MM.1S (cell line): ENCODE data around the gene RYK.

Source experiments
- DNase-seq: peaks from one replicate; pipeline ENCODE4 v3.0.0-alpha.2; 2015
- H2AFZ ChIP-seq: fragments of 300-600 bp; sonication (generic); 2 replicates; pipeline ENCODE4 v1.6.0; 2016; ENCODE audit warnings: antibody characterized with exemption, low read length
- H3F3A ChIP-seq: fragments of 300-600 bp; sonication (generic); 2 replicates; pipeline ENCODE4 v1.6.1; 2016; ENCODE audit warnings: mild to moderate bottlenecking, antibody characterized with exemption, low read length, moderate library complexity, mixed read lengths; ENCODE audit not compliant: insufficient read depth
- H3K27ac ChIP-seq: fragments of 300-600 bp; sonication (generic); 2 replicates; pipeline ENCODE4 v1.5.1; 2016; ENCODE audit warnings: mild to moderate bottlenecking, low read length
- H3K27me3 ChIP-seq: fragments of 300-600 bp; sonication (generic); replicated peaks from 2 replicates; pipeline ENCODE4 v1.6.0; 2016; ENCODE audit warnings: low read length; ENCODE audit not compliant: insufficient read depth
- H3K36me3 ChIP-seq: fragments of 300-600 bp; sonication (generic); replicated peaks from 2 replicates; pipeline ENCODE4 v1.6.1; 2016; ENCODE audit warnings: mild to moderate bottlenecking, low read length, mixed read lengths; ENCODE audit not compliant: insufficient read depth
- H3K4me1 ChIP-seq: fragments of 300-600 bp; sonication (generic); 2 replicates; pipeline ENCODE4 v1.6.1; 2016; ENCODE audit warnings: low read length, mixed read lengths
- H3K4me2 ChIP-seq: fragments of 300-600 bp; sonication (generic); 2 replicates; pipeline ENCODE4 v1.6.0; 2016; ENCODE audit warnings: low read depth, low read length
- H3K4me3 ChIP-seq: fragments of 300-600 bp; sonication (generic); 2 replicates; pipeline ENCODE4 v1.5.1; 2016; ENCODE audit warnings: low read length, mixed read lengths
- H3K79me2 ChIP-seq: fragments of 300-600 bp; sonication (generic); 2 replicates; pipeline ENCODE4 v1.6.1; 2016; ENCODE audit warnings: mixed run types, low read length, mixed read lengths
- H3K9ac ChIP-seq: fragments of 300-600 bp; sonication (generic); 2 replicates; pipeline ENCODE4 v1.6.1; 2016; ENCODE audit warnings: low read length, mixed read lengths
- H3K9me2 ChIP-seq: fragments of 300-600 bp; sonication (generic); replicated peaks from 2 replicates; pipeline ENCODE4 v1.6.1; 2016; ENCODE audit warnings: mild to moderate bottlenecking, low read length, mixed read lengths; ENCODE audit not compliant: insufficient read depth
- H3K9me3 ChIP-seq: fragments of 300-600 bp; sonication (generic); replicated peaks from 2 replicates; pipeline ENCODE4 v1.6.1; 2016; ENCODE audit warnings: mild to moderate bottlenecking, low read length, mixed read lengths; ENCODE audit not compliant: insufficient read depth
- H4K20me1 ChIP-seq: fragments of 300-600 bp; sonication (generic); 2 replicates; pipeline ENCODE4 v1.6.1; 2016; ENCODE audit warnings: mild to moderate bottlenecking, low read length, moderate library complexity, mixed read lengths; ENCODE audit not compliant: insufficient read depth
- EZH2 ChIP-seq: fragments of 300-600 bp; sonication (generic); optimal IDR thresholded peaks from 2 replicates; pipeline ENCODE3; 2017; ENCODE audit warnings: low read depth, mild to moderate bottlenecking, antibody characterized with exemption, low read length, mixed read lengths
- EZH2phosphoT487 ChIP-seq: fragments of 300-600 bp; sonication (generic); IDR thresholded peaks from 2 replicates; pipeline ENCODE4 v1.6.1; 2018; ENCODE audit warnings: antibody characterized with exemption, low read length
- TF ChIP-seq, protein P1 (sequence below): fragments of 300-600 bp; sonication (generic); IDR thresholded peaks from 2 replicates; pipeline ENCODE4 v1.5.1; 2016; ENCODE audit warnings: antibody characterized with exemption, low read length, mixed read lengths

RYK gene

DNA sequence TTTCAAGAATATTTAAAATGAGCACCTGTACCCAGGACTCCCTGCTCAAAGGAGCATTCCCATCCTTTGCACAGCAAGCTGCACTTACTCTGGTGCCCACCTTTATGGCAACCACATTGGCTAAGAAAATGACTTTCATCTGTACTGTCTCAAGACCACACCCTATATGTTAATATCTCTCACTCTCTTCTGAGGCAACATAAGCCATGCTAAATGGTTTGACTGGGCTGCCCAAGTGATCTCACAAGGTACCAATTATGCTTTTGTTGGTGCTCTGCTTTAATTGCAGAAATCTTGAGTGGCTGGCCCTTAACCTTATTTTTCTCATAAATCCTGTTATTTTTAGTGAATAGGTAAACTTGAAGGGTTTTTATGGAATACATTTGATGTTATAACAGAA, 17.7 kb downstream of the RYK start:
- no peaks in the 10 kb centered on the region for H3K9me3 ChIP-seq
- H3K9ac ChIP-seq = no peak overlapping the region
- no peak for DNase-seq
- no peaks in the 10 kb centered on the region for H3K27me3 ChIP-seq
- no peaks in the 10 kb centered on the region for H3K4me1 ChIP-seq
- H3K4me3 ChIP-seq = no peak overlapping the region
- H3K4me2 ChIP-seq = no peak overlapping the region
- no peak overlapping the region for H2AFZ ChIP-seq
- no peak overlapping the region for H3K27ac ChIP-seq
- no peaks in the 10 kb centered on the region for H4K20me1 ChIP-seq
- TF ChIP-seq EZH2 (no peak), EZH2phosphoT487 (no peak)
- H3F3A ChIP-seq = 0 out of 2 replicates have a peak, but pooled peaks cover 2% of the 10 kb centered on the region
- no peaks in the 10 kb centered on the region for H3K9me2 ChIP-seq
- 0 out of 2 replicates have a peak, but pooled peaks cover 9% of the 10 kb centered on the region for H3K79me2 ChIP-seq
- no peaks in the 10 kb centered on the region for H3K36me3 ChIP-seq

DNA sequence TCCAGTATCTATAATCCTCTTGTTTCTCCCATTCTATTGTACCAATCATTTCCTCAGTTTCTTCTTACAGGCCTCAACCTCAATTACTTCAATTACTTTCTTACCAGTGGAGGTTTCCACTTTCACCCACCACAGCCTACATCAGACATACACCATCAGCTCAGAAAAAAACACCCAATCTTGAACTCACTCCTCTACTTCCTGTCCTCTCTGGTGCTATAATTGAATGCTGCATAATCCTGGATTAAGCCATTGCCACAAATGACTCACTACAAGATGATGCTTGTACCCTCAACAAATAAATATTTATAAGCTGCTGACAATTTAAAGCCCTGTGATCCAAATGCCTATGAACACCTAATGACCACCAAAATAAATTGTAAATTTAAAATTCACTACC, 18.5 kb downstream of the RYK start:
- Histone ChIP-seq H3K36me3 (no peaks in the 10 kb centered on the region), H3K79me2 (0 out of 2 replicates have a peak, but pooled peaks cover 9% of the 10 kb centered on the region), H3K4me2 (no peak overlapping the region), H3K9me3 (no peaks in the 10 kb centered on the region), H2AFZ (no peak overlapping the region), H3K27me3 (no peaks in the 10 kb centered on the region), H3K4me1 (no peaks in the 10 kb centered on the region), H3K4me3 (no peak overlapping the region), H4K20me1 (no peaks in the 10 kb centered on the region), H3K9me2 (no peaks in the 10 kb centered on the region), H3F3A (0 out of 2 replicates have a peak, but pooled peaks cover 2% of the 10 kb centered on the region), H3K27ac (no peak overlapping the region), H3K9ac (no peak overlapping the region)
- TF ChIP-seq EZH2 (no peak), EZH2phosphoT487 (no peak)
- TF ChIP-seq, protein P1, sequence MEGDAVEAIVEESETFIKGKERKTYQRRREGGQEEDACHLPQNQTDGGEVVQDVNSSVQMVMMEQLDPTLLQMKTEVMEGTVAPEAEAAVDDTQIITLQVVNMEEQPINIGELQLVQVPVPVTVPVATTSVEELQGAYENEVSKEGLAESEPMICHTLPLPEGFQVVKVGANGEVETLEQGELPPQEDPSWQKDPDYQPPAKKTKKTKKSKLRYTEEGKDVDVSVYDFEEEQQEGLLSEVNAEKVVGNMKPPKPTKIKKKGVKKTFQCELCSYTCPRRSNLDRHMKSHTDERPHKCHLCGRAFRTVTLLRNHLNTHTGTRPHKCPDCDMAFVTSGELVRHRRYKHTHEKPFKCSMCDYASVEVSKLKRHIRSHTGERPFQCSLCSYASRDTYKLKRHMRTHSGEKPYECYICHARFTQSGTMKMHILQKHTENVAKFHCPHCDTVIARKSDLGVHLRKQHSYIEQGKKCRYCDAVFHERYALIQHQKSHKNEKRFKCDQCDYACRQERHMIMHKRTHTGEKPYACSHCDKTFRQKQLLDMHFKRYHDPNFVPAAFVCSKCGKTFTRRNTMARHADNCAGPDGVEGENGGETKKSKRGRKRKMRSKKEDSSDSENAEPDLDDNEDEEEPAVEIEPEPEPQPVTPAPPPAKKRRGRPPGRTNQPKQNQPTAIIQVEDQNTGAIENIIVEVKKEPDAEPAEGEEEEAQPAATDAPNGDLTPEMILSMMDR = no peak
- DNase-seq = no peak

DNA sequence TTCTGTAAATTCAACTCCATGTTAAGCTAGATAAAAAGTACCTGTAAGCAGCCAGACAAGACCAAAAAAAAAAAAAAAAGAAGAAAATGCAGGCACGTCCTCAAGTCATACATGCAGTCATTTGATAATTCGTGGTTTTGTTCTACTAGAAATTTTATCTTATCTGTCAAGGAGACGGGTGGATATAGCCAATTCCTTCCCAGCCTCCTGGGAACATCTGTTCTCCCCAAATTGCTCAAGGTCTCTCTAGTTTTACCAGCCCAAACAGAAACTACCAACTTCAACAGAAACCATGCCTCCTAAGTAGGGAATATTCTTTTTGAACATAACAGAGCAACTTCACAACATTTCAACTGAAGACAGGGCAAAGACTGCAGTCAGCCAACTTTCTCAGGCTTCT, 19.5 kb downstream of the RYK start:
- no peaks in the 10 kb centered on the region for H3K4me1 ChIP-seq

DNA sequence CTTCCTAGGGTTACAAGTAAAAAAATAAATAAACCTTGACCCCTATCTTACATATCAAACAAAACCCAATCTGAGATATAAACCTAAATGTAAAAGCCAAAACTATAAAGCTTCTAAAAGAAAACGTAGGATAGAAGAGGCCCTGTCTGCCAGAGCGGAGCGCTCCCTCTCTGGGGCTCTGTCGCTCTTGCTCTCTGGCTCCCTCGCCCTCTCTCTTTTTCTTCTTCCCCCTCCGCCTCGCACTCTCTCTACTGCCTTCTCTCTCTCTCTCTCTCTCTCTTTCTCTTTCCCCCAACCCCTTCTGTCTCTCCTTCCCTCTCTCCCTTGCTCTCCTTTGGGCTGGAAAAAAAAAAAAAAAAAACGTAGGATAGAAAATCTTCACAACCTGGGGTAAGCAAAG, 21.6 kb downstream of the RYK start:
- H3K27ac ChIP-seq = no peak overlapping the region
- H3K36me3 ChIP-seq = no peaks in the 10 kb centered on the region
- H3K79me2 ChIP-seq = peaks cover 8% of the 10 kb centered on the region; the same call in 1 of the 2 replicates
- H3K4me3 ChIP-seq = no peak overlapping the region
- no peaks in the 10 kb centered on the region for H3K4me1 ChIP-seq
- H3K9me3 ChIP-seq = no peaks in the 10 kb centered on the region
- no peaks in the 10 kb centered on the region for H3F3A ChIP-seq
- H3K27me3 ChIP-seq = no peaks in the 10 kb centered on the region
- H3K4me2 ChIP-seq = no peak overlapping the region
- no peak for TF ChIP-seq EZH2
- TF ChIP-seq EZH2phosphoT487 = no peak
- TF ChIP-seq, protein P1 = no peak
- H2AFZ ChIP-seq = no peak overlapping the region
- no peak overlapping the region for H3K9ac ChIP-seq
- no peaks in the 10 kb centered on the region for H3K9me2 ChIP-seq
- H4K20me1 ChIP-seq = no peaks in the 10 kb centered on the region
- no peak for DNase-seq

More for the DNA sequence above, 19.5 kb downstream of the RYK start:
- DNase-seq = no peak
- TF ChIP-seq EZH2phosphoT487 (no peak), EZH2 (no peak)
- TF ChIP-seq, protein P1 = no peak
- Histone ChIP-seq H3K4me3 (no peak overlapping the region), H3K27ac (no peak overlapping the region), H3K79me2 (peaks cover 13% of the 10 kb centered on the region; the same call in 1 of the 2 replicates), H2AFZ (no peak overlapping the region), H4K20me1 (no peaks in the 10 kb centered on the region), H3K36me3 (no peaks in the 10 kb centered on the region), H3K27me3 (no peaks in the 10 kb centered on the region), H3K9me3 (no peaks in the 10 kb centered on the region), H3F3A (no peaks in the 10 kb centered on the region), H3K4me2 (no peak overlapping the region), H3K9me2 (no peaks in the 10 kb centered on the region), H3K9ac (no peak overlapping the region)
